Activated CD4-positive, alpha-beta T cell treated with anti-CD3 and anti-CD28 coated beads for 24 hours (primary cell): ENCODE data around the gene LRRC49.
"Not testable (repeated sequence)": the region's sequence is repeated elsewhere in the genome, so short reads cannot be mapped to it uniquely, and the experiment has no call there.

Experiments
- DNase-seq, 2 donors: peaks; one replicate each; pipeline ENCODE4 v3.0.0-alpha.2; 2020; ENCODE audit warnings: low read depth in 2 of 2

LRRC49 gene

DNA sequence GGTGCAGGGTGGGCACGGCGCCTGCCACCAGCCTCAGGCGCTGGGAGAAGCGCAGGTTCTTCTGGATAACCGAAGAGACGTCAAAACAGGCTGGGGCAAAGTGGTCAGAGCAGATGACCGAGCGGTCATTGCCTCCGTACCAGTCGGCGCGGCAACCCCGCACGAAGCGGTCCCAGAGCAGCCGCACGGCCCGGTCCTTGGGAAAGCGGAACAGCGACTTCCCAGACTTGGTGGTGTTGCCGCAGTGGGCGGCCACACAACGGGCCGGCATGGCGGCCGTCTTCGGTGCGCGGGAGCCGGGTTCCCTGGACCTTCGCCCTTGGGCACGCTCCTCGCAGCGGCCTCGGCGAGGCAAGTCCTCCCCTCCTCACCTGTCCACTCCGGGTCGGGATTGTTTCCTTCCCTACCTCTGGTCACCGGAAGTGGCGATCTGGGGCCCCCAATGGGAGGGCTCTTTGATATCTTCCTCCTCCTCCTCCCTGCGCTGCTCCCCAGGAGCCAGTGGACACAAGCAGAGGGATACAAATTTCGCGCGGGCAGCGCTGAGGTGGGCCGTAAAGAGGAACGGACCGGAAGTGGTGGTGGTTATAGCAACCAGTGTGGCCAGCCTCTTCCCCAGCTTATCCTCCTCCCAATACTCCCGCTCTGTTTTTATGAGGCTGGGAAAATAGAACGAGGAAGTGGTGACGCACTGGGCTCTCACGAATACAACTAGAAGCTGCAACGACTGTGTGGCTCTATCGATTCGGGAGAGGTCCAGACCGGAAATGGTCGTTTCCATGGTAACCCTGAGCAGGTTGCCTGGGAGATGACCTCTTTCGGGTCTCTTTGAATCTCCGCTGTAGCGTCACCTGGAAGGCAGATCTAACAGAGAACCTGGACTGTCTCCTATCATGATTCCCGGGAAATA, at the start of gene LRRC49, which contains the start of gene THAP10:
Gene LRRC49, plus strand, starts transcription at position 825 of the 910 bp plus-strand sequence. Its CDS starts 69 bp downstream, at position 894.
Gene THAP10, minus strand, starts transcription at position 432 of the 910 bp plus-strand sequence. Its CDS starts 161 bp downstream, at position 271.
- DNase-seq: peak in 1 of 2 donors; percentile 21

DNA sequence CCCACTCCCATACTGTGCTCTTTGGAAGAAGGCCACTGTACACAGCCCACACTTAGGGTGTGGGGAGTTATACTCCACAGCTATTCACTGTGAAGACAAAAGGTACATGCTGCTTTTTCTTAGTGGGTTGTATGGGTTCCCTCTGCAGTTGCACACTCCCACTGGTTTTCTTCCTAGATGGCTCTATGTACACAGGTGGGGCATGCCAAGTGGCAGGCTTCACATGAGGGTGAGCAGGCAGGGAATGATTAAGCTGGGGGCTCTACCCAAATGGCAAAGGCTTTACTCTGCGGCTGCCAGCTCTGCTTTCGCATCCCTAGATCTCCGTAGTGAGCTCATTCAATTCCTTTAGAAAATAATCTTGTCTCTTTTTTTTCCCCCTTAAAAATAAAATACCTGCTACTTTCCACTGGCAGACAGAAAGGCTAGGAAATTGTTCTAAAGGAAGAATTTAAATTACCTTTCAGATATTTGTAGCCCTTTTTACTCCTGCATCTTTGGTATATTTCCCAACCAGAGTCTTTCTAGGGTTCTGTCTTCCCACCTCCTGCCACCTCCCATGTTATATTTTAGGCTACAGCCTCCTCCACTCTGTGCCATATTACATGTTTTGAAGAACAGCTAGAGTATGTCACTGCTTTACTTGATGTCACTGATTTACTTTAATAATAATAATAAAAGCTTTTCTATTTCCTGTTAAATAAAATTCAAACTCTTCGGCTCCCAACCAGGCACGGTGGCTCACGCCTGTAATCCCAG, 46.8 kb upstream of the LRRC49 start:
- no peak for DNase-seq

GRCh38 chr15:70851889-70852288, 40.7 kb upstream of the LRRC49 start:
- DNase-seq: no peak

GRCh38 chr15:70852501-70853317, 39.9 kb upstream of the LRRC49 start:
- DNase-seq: no peak

DNA sequence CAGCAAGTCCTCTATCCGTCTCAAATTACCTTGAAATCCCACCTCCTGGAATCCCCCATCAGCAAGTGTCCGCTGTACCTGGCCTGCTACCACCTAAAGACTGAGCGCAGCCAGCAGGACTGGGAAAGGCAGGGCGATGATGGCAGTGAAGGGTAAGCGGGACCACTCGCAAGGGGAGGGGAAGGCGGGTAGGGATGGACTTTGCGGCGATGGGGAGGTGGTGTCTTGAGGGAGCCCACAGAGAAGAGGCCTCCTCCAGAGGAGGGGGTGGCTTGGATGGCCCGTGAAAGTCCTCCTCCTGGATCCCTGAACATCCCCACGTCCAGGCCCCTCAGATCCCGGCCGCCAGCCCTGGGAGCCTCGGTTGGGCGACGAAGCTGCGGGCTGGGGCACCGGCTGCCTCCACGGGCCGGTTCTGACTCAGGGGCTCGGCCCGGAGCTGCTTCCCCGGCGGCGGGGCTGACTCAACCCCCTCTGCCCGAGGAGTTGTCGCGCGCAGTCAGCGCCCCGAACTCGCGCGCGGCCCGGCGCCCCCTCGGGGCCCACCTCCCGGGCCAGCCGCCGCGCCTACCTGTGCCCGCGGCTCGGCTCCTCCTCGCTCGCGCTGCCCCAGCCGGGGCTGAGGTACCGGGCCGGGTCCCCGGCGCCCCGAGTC, 39.2 kb upstream of the LRRC49 start:
- no peak for DNase-seq

DNA sequence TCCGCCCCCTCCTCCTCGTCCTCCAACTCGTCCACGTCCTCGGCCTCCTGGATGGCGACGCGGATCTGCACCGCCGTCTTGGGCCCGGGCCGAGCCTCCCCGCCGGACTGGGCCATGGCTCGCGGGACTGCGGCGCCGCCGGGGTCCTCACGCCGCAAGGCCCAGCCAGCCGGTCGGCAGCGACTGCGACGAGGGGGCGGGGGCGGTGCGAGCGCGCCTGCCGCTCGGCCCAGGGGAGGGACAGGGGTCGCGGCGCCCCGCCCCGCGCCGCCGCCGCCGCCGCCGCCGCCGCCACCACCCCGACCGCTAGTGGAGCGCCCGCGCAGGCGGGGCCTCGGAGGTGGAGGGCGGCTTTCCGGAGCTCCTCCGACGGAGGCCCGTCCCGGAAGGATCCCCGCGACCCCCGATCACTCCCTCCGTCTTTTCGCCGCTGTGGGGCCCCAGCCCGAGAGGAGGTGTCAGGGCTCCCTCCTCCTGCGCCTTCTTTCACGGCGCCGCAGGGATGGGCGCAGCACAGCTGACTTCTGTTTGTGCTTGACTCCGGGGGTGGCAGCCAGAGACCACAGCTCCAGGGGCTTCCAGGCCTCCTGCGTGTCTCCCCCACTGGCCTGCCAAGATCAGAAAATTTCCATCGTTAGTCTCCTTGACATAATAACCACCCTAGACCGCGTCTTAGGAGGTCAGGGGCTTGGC, 38.5 kb upstream of the LRRC49 start, which contains the start of gene LARP6:
Gene LARP6, minus strand, starts transcription at position 185 of the 693 bp plus-strand sequence. Its CDS starts 69 bp downstream, at position 116.
- DNase-seq: peak in 1 of 2 donors; percentile 25

DNA sequence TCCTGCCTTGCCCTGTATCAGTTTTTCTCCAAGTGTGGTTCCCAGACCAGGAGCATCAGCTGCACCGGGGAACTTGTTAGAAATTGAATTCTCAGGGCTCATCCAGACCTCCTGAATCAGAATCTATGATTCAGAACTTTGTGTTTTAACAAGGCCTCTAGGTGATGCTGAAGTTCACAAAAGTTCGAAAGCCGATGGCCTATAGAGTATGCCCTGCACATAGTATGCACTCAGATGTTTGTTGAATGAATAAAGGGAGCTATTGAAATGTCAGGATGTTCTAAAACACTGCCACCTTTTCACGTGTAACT, 38.0 kb upstream of the LRRC49 start:
- DNase-seq: no peak

DNA sequence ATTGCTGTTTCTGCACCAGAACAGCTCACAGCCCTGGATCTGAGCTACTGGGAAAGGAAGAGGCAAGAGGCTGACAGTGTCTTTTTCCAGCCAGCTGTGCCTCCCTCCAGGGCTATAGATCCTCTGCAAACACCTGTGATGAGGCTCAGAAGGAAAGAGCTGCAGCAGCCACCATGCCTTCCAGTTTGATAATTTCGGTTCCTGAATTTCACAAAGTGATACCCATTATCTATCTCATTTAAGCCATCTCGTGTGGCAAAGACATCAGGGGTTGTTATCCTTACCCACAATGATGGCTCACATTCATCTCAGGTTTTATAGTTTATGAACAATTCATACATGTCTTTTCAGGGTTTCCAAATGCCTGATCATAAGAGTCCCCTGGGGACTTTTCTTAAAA, 36.9 kb upstream of the LRRC49 start:
- no peak for DNase-seq

- DNase-seq: no peak
Measured at GRCh38 chr15:70856177-70856883, 36.3 kb upstream of the LRRC49 start.

DNA sequence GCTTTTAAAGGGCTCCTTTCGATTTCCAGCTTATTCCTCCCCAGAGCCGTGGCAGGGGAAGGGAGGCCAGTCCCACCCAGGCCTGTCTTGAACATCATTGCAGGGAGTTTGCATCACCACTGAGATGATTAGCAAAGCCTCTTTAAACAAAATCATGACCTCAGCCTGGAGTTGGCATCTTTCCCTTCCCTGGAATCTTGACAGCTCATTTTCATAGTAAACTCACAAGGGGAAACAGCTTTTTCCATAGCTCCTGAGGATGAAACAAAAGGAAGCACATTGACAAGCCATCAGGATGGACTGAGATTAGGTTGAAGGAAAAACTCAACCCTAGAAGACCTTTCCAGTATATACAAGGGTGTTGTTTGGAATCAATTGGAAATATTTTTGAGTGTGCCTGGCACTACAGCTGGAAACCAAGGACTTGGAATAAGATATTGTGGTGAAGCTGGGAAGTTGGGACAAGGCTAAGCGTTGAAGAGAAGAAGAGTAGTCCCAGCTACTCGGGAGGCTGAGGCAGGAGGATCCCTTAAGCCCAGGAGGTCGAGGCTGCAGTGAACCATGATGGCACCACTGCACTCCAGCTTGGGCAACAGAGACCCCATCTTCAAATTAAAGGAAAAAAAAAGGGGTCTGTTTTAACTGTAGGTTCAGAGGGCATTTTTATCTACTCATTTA, 35.6 kb upstream of the LRRC49 start:
- DNase-seq: no peak

- no peak for DNase-seq
Measured at GRCh38 chr15:70857562-70858285, 34.9 kb upstream of the LRRC49 start.

GRCh38 chr15:70858614-70859321, 33.9 kb upstream of the LRRC49 start:
- DNase-seq: not testable (repeated sequence)

GRCh38 chr15:70859322-70859908, 33.2 kb upstream of the LRRC49 start:
- DNase-seq: no peak

DNA sequence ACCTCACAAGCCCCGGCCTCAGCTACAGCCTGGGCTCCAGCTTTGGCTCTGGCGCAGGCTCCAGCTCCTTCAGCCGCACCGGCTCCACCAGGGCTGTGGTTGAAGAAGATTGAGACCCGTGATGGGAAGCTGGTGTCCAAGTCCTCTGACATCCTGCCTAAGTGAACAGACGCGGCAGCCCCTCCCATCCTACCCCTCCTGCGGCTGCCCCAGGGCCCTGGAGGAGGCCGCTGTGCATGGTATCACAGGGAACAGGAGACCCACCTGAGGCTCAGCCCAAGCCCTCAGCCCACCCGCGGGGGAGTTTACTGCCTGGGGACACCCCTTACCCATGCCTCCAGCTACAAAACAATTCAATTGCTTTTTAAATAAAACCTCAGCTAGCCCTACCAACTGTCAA, 32.6 kb upstream of the LRRC49 start:
- no peak for DNase-seq

- no peak for DNase-seq
Measured at GRCh38 chr15:70863450-70864218, 29.0 kb upstream of the LRRC49 start.

DNA sequence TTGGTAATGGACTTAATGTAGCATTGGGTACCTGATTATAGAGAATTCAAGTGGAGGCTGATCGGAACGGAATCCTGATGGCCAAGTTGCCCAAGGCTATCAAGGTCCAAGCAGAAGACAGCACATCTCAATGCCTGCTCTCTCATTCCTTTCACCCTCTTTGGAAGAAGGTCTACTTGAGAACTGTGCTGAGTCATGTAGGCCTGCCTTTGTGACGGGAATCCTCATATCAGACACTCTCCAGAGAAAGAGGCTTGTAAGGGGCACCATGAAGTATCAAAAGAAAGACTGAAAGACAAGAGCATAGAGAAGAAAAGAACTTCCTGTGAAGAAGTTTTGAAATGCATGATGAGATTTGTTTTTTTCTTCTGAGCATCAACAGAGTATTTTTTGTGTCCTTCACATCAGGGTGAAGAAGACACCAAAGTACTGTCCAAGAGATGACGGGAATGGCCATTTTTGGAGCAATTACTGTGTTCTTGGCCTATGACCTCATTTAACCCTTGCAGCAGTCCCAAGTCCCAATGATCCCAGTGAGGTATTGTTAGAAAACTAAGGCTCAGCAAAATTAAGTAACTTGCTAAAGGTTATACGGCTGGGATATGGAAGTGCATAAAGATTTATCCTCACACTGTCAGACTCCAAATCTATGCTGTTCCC, 25.5 kb upstream of the LRRC49 start:
- no peak for DNase-seq
